KOPT-K1 (cell line): ENCODE results near the gene GXYLT2.

Experiments used
- H3K27ac ChIP-seq: fragments of 200-600 bp; sonication (generic); 2 replicates; pipeline ENCODE4 v1.5.1; 2016; ENCODE audit warnings: antibody characterized with exemption, mild to moderate bottlenecking, low read depth, low read length; ENCODE audit not compliant: poor library complexity, severe bottlenecking
- H3K36me3 ChIP-seq: fragments of 200-600 bp; sonication (generic); 2 replicates; pipeline ENCODE4 v1.5.1; 2017; ENCODE audit warnings: antibody characterized with exemption, mild to moderate bottlenecking, low read length, moderate library complexity; ENCODE audit not compliant: insufficient read depth
- H3K9me3 ChIP-seq: fragments of 200-600 bp; sonication (generic); 2 replicates; pipeline ENCODE4 v1.5.1; 2017; ENCODE audit warnings: antibody characterized with exemption, low read length, mild to moderate bottlenecking; ENCODE audit not compliant: insufficient read depth, poor library complexity, severe bottlenecking

GXYLT2 gene

GRCh38 chr3:72970942-72971341 lies 83.1 kb downstream of the GXYLT2 start:
- H3K36me3 ChIP-seq = peaks cover 95% of the 10 kb centered on the region
- no peaks in the 10 kb centered on the region for H3K9me3 ChIP-seq
- no peak overlapping the region for H3K27ac ChIP-seq

GRCh38 chr3:72972706-72973030 lies 84.8 kb downstream of the GXYLT2 start:
- no peak overlapping the region for H3K27ac ChIP-seq
- H3K36me3 ChIP-seq = peaks cover 93% of the 10 kb centered on the region
- H3K9me3 ChIP-seq = no peaks in the 10 kb centered on the region

- Histone ChIP-seq H3K36me3 (peaks cover 90% of the 10 kb centered on the region), H3K27ac (no peak overlapping the region), H3K9me3 (no peaks in the 10 kb centered on the region)
These were observed 85.3 kb downstream of the GXYLT2 start for GRCh38 chr3:72973031-72973723.

GRCh38 chr3:72973786-72974185 lies 85.9 kb downstream of the GXYLT2 start:
- peaks cover 84% of the 10 kb centered on the region for H3K36me3 ChIP-seq
- no peaks in the 10 kb centered on the region for H3K9me3 ChIP-seq
- H3K27ac ChIP-seq = no peak overlapping the region

- Histone ChIP-seq H3K9me3 (no peaks in the 10 kb centered on the region), H3K27ac (no peak overlapping the region), H3K36me3 (peaks cover 73% of the 10 kb centered on the region)
These were observed 87.1 kb downstream of the GXYLT2 start for GRCh38 chr3:72974956-72975355.

- H3K27ac ChIP-seq = no peak overlapping the region
- no peaks in the 10 kb centered on the region for H3K9me3 ChIP-seq
- peaks cover 68% of the 10 kb centered on the region for H3K36me3 ChIP-seq
These were observed 88.5 kb downstream of the GXYLT2 start for GRCh38 chr3:72976281-72976741.

- H3K9me3 ChIP-seq = no peaks in the 10 kb centered on the region
- peaks cover 58% of the 10 kb centered on the region for H3K36me3 ChIP-seq
- H3K27ac ChIP-seq = no peak overlapping the region
These were observed 89.4 kb downstream of the GXYLT2 start for GRCh38 chr3:72977060-72977808.

GRCh38 chr3:72982609-72983366 lies 94.9 kb downstream of the GXYLT2 start:
- H3K9me3 ChIP-seq = peaks cover 12% of the 10 kb centered on the region
- no peak overlapping the region for H3K27ac ChIP-seq
- H3K36me3 ChIP-seq = peaks cover 18% of the 10 kb centered on the region

- H3K36me3 ChIP-seq = peaks cover 10% of the 10 kb centered on the region
- peaks cover 12% of the 10 kb centered on the region for H3K9me3 ChIP-seq
- no peak overlapping the region for H3K27ac ChIP-seq
These were observed 97.7 kb downstream of the GXYLT2 start for GRCh38 chr3:72985576-72985975.

- Histone ChIP-seq H3K36me3 (no peaks in the 10 kb centered on the region), H3K9me3 (no peaks in the 10 kb centered on the region), H3K27ac (no peak overlapping the region)
These were observed 103.0 kb downstream of the GXYLT2 start for GRCh38 chr3:72990701-72991395.

GRCh38 chr3:72991522-72991921 lies 103.7 kb downstream of the GXYLT2 start:
- no peaks in the 10 kb centered on the region for H3K36me3 ChIP-seq
- H3K9me3 ChIP-seq = no peaks in the 10 kb centered on the region
- H3K27ac ChIP-seq = no peak overlapping the region

- H3K27ac ChIP-seq = no peak overlapping the region
- H3K36me3 ChIP-seq = peaks cover 2% of the 10 kb centered on the region
- H3K9me3 ChIP-seq = no peaks in the 10 kb centered on the region
These were observed 105.5 kb downstream of the GXYLT2 start for GRCh38 chr3:72993391-72993790.

- Histone ChIP-seq H3K36me3 (peaks cover 22% of the 10 kb centered on the region), H3K9me3 (no peaks in the 10 kb centered on the region), H3K27ac (no peak overlapping the region)
These were observed 107.5 kb downstream of the GXYLT2 start for GRCh38 chr3:72995337-72995736.

- no peaks in the 10 kb centered on the region for H3K9me3 ChIP-seq
- peaks cover 29% of the 10 kb centered on the region for H3K36me3 ChIP-seq
- peak overlapping the region; percentile 98 for H3K27ac ChIP-seq
These were observed 108.3 kb downstream of the GXYLT2 start for GRCh38 chr3:72996121-72996472.
